HCT116 (cell line): ENCODE results near the gene ATF6B. TPM values are rescaled to one million over a fixed set of nuclear protein-coding genes. Genes with fewer than 3 reads are reported as not detected.
A peak's percentile ranks its signal among the peaks of the same experiment; 100 is the strongest.

Experiments
- ATAC-seq: fragments of 200-7000 bp; cut with Tn5 transposase; 2 replicates; pipeline ENCODE4 v1.9.1; 2020; ENCODE audit warnings: mild to moderate bottlenecking, moderate library complexity
- BruUV-seq: library from RNA; stranded (reverse); fragments of 400-500 nt; replicated peaks from 2 replicates; lab custom pipeline; 2021; lab: Mats Ljungman, UMichigan
- CTCF ChIA-PET: fragments of 300-600 bp; sonication (Branson Sonifier 250); formaldehyde crosslinking; loops from one replicate; lab custom pipeline; 2021; ENCODE audit warnings: antibody characterized with exemption; lab: Charles Lee
- POLR2A ChIA-PET: fragments of 300-600, 350-600 bp; sonication (Branson Sonifier 250); formaldehyde crosslinking; loops from one replicate; lab custom pipeline; 2021; ENCODE audit warnings: antibody characterized with exemption; lab: Charles Lee
- RAD21 ChIA-PET, 2 experiments: fragments of 300-600 bp; sonication (Branson Sonifier 250); formaldehyde crosslinking; loops; one replicate each; lab custom pipeline; 2023; ENCODE audit warnings: low total read pairs in 2 of 2; ENCODE audit not compliant: uncharacterized antibody in 2 of 2, unreplicated experiment in 2 of 2, low non-redundant PET in 1 of 2; lab: Charles Lee
- DNase-seq: peaks from one replicate; pipeline ENCODE4 v3.0.0-alpha.2; 2010; ENCODE audit warnings: low read depth, low spot score
- H2AFZ ChIP-seq: fragments of 200-600 bp; shearing (Covaris generic), sonication (generic); 2 replicates; pipeline ENCODE4 v1.6.1; 2017; ENCODE audit warnings: low read depth, mixed run types, mixed read lengths, antibody characterized with exemption, low read length; ENCODE audit not compliant: poor library complexity, severe bottlenecking
- H3K27ac ChIP-seq: 2 replicates; pipeline ENCODE4 v1.5.1; 2012; ENCODE audit warnings: low read depth, low read length
- H3K27me3 ChIP-seq: fragments of 200-600 bp; sonication (generic); 2 replicates; pipeline ENCODE4 v1.6.1; 2016; ENCODE audit warnings: mixed run types, low read length, mixed read lengths; ENCODE audit not compliant: insufficient read depth
- H3K36me3 ChIP-seq, 2 experiments: fragments of 200-500 bp in 1 of 2; fragments of 200-600 bp in 1 of 2; sonication (Bioruptor generic) in 1 of 2; sonication (generic) in 1 of 2; 2 replicates each; pipeline versions ENCODE4 v1.5.1 to v1.6.1; 2014 to 2016; ENCODE audit warnings: low read length in 2 of 2, inconsistent platforms in 1 of 2, mixed read lengths in 1 of 2, mixed run types in 1 of 2; ENCODE audit not compliant: insufficient read depth in 2 of 2, control insufficient read depth in 1 of 2
- H3K4me1 ChIP-seq, 2 experiments: fragments of 200-600 bp in 1 of 2; sonication (generic) in 1 of 2; 2 replicates each; pipeline versions ENCODE4 v1.5.1 to v1.6.1; 2012 to 2017; ENCODE audit warnings: low read length in 2 of 2, inconsistent platforms in 1 of 2, mild to moderate bottlenecking in 1 of 2, mixed read lengths in 1 of 2, mixed run types in 1 of 2, moderate library complexity in 1 of 2; ENCODE audit not compliant: insufficient read depth in 2 of 2, control insufficient read depth in 1 of 2
- H3K4me2 ChIP-seq: fragments of 200-600 bp; sonication (generic); 2 replicates; pipeline ENCODE4 v1.6.1; 2017; ENCODE audit warnings: mixed run types, low read length, mixed read lengths
- H3K4me3 ChIP-seq, 2 experiments: fragments of 200-600 bp in 1 of 2; sonication (generic) in 1 of 2; replicated peaks in 1 of 2; 2 replicates each; pipeline ENCODE4 v1.5.1; 2011 to 2016; ENCODE audit warnings: low read length in 2 of 2, control low read depth in 1 of 2, low read depth in 1 of 2, mild to moderate bottlenecking in 1 of 2, mixed read lengths in 1 of 2, mixed run types in 1 of 2
- H3K79me2 ChIP-seq: fragments of 200-600 bp; sonication (generic); 2 replicates; pipeline ENCODE4 v1.6.1; 2017; ENCODE audit warnings: mild to moderate bottlenecking, mixed run types, low read length, moderate library complexity, mixed read lengths; ENCODE audit not compliant: insufficient read depth
- H3K9ac ChIP-seq: fragments of 200-600 bp; sonication (generic); 2 replicates; pipeline ENCODE4 v1.6.1; 2016; ENCODE audit warnings: low read length, mixed read lengths
- H3K9me2 ChIP-seq: fragments of 200-600 bp; sonication (generic), shearing (Covaris generic); 2 replicates; pipeline ENCODE4 v1.6.1; 2017; ENCODE audit warnings: mixed run types, mild to moderate bottlenecking, moderate library complexity; ENCODE audit not compliant: insufficient read depth
- H3K9me3 ChIP-seq, 2 experiments: fragments of 200-500 bp in 1 of 2; fragments of 200-600 bp in 1 of 2; sonication (Bioruptor generic) in 1 of 2; sonication (generic) in 1 of 2; 2 replicates each; pipeline ENCODE4 v1.6.1; 2014 to 2017; ENCODE audit warnings: low read length in 2 of 2, mixed read lengths in 2 of 2, inconsistent platforms in 1 of 2, low read depth in 1 of 2, mild to moderate bottlenecking in 1 of 2, mixed run types in 1 of 2, moderate library complexity in 1 of 2; ENCODE audit not compliant: control insufficient read depth in 1 of 2, insufficient read depth in 1 of 2
- H4K20me1 ChIP-seq: fragments of 200-600 bp; sonication (generic), shearing (Covaris generic); 2 replicates; pipeline ENCODE4 v1.6.1; 2017; ENCODE audit warnings: mixed run types, mild to moderate bottlenecking, moderate library complexity; ENCODE audit not compliant: insufficient read depth
- EGR1 ChIP-seq: IDR thresholded peaks from 2 replicates; pipeline ENCODE4 v1.6.1; 2012; ENCODE audit warnings: low read depth
- ELF1 ChIP-seq: IDR thresholded peaks from 2 replicates; pipeline ENCODE4 v1.6.1; 2012; ENCODE audit warnings: low read depth, borderline replicate concordance
- EZH2phosphoT487 ChIP-seq: fragments of 200-600 bp; IDR thresholded peaks from 2 replicates; pipeline ENCODE4 v1.6.1; 2018; ENCODE audit warnings: antibody characterized with exemption, borderline replicate concordance
- JUND ChIP-seq: IDR thresholded peaks from 2 replicates; pipeline ENCODE4 v1.6.1; 2012
- POLR2A ChIP-seq: IDR thresholded peaks from 2 replicates; pipeline ENCODE4 v1.7.0; 2011; ENCODE audit warnings: borderline replicate concordance; ENCODE audit not compliant: insufficient read depth, insufficient read length; ENCODE audit errors: extremely low read depth
- POLR2AphosphoS5 ChIP-seq: IDR thresholded peaks from 2 replicates; pipeline ENCODE4 v1.6.1; 2011; ENCODE audit warnings: mild to moderate bottlenecking, low read depth, low read length, moderate library complexity
- RAD21 ChIP-seq: IDR thresholded peaks from 2 replicates; pipeline ENCODE4 v1.6.1; 2012; ENCODE audit warnings: low read depth, mild to moderate bottlenecking
- SP1 ChIP-seq: IDR thresholded peaks from 2 replicates; pipeline ENCODE4 v1.6.1; 2012; ENCODE audit warnings: low read depth
- TCF7L2 ChIP-seq: IDR thresholded peaks from 2 replicates; pipeline ENCODE4 v1.7.0; 2011; ENCODE audit warnings: borderline replicate concordance, inconsistent platforms; ENCODE audit not compliant: insufficient read depth, insufficient read length; ENCODE audit errors: extremely low read depth
- ZFX ChIP-seq: fragments of 450-650 bp; IDR thresholded peaks from 2 replicates; pipeline ENCODE4 v1.6.1; 2017
- ZNF274 ChIP-seq: fragments of 200-500 bp; sonication (Bioruptor generic); IDR thresholded peaks from 2 replicates; pipeline ENCODE4 v1.6.1; 2014; ENCODE audit warnings: mild to moderate bottlenecking, low read depth, low read length, inconsistent platforms
- intact Hi-C: fragments of 100-400 bp; cut with micrococcal nuclease; formaldehyde crosslinking; loops from 2 replicates; pipeline ENCODE4 v1.10.0; 2022
- total RNA-seq: library from RNA; stranded (reverse); gene quantifications from one replicate; pipeline ENCODE4 v1.2.1, GENCODE V29; 2021; ENCODE audit not compliant: unreplicated experiment
- TF ChIP-seq, protein P1 (sequence below): IDR thresholded peaks from 2 replicates; pipeline ENCODE4 v1.6.1; 2012; ENCODE audit warnings: low read depth
- TF ChIP-seq, protein P2 (sequence below): IDR thresholded peaks from 2 replicates; pipeline ENCODE4 v1.6.1; 2012
- TF ChIP-seq, protein P3 (sequence below), 3 experiments: fragments of 200-600 bp in 1 of 3; sonication (generic) in 1 of 3; IDR thresholded peaks in 2 of 3; conservative IDR thresholded peaks in 1 of 3; 2 replicates each; pipeline ENCODE4 v1.5.1; 2012 to 2017; ENCODE audit warnings: low read depth in 2 of 3, low read length in 2 of 3, antibody characterized with exemption in 1 of 3, borderline replicate concordance in 1 of 3, control low read depth in 1 of 3, mild to moderate bottlenecking in 1 of 3, mixed read lengths in 1 of 3, mixed run types in 1 of 3, moderate library complexity in 1 of 3; ENCODE audit not compliant: insufficient read depth in 1 of 3

The ATF6B gene
- total RNA-seq, 1 experiment from 2014 or later = 63.9 TPM

DNA sequence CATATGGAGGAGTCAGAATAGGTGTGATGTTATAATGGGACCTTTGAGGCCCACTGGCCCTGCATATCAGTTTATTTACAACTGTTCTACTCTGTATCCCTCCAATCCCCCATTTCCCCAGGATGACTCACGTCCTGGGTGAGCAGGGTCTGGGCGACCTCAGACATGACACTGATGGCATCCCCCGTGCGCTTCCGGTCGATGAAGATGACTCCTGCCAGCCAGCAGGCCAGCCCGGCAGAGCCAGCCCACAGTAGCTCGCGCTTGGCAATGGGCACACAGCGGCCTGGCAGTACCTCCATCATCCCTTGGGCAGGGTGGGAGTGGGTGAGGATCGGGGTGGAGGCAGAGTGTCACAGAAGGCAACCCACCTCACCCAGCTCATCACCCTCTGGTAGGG, 42.2 kb upstream of the ATF6B start (continued):
- TF ChIP-seq, protein P1, sequence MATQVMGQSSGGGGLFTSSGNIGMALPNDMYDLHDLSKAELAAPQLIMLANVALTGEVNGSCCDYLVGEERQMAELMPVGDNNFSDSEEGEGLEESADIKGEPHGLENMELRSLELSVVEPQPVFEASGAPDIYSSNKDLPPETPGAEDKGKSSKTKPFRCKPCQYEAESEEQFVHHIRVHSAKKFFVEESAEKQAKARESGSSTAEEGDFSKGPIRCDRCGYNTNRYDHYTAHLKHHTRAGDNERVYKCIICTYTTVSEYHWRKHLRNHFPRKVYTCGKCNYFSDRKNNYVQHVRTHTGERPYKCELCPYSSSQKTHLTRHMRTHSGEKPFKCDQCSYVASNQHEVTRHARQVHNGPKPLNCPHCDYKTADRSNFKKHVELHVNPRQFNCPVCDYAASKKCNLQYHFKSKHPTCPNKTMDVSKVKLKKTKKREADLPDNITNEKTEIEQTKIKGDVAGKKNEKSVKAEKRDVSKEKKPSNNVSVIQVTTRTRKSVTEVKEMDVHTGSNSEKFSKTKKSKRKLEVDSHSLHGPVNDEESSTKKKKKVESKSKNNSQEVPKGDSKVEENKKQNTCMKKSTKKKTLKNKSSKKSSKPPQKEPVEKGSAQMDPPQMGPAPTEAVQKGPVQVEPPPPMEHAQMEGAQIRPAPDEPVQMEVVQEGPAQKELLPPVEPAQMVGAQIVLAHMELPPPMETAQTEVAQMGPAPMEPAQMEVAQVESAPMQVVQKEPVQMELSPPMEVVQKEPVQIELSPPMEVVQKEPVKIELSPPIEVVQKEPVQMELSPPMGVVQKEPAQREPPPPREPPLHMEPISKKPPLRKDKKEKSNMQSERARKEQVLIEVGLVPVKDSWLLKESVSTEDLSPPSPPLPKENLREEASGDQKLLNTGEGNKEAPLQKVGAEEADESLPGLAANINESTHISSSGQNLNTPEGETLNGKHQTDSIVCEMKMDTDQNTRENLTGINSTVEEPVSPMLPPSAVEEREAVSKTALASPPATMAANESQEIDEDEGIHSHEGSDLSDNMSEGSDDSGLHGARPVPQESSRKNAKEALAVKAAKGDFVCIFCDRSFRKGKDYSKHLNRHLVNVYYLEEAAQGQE = no peak
- TF ChIP-seq ZNF274 (no peak), ELF1 (no peak)
- TF ChIP-seq, protein P2, sequence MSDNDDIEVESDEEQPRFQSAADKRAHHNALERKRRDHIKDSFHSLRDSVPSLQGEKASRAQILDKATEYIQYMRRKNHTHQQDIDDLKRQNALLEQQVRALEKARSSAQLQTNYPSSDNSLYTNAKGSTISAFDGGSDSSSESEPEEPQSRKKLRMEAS = no peak

DNA sequence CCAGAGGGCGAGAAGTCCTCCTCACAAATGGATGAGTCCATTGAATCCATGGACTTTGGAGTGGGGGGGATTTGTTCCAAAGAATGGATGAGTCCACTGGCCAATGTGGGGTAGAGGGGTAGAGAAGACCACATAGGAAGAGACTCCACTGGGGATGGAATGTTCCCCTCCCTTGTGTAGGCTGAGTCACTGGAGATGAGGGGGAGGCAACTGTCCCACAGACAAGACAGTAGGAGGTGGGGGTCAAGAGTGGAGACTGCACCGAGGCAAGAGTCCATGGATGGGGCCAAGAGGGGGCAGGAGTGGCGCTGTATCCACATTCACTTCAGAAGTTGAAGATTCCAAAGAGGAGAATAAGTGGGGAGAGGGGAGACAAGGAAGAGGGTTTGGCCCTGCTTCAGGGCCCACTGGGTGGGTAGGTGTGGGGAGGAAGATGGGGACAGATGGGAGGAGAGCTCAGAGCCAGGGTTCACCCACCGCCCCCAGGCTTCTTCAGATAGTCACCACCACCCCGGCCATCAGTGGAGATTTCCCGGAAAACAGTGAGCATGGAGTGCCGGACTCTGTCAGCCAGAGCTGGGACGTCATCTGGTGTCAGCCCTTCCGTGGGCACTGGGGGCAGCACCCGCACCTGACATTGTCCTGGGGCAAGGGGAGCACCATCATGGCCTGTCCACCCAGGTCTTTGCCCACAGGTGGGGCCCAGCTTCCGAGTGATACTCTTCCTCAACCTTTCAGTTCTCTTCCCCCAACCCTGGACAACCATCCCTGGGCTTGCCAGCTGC, 41.0 kb upstream of the ATF6B start:
- no peak overlapping the region for H2AFZ ChIP-seq
- H3K9me2 ChIP-seq = no peaks in the 10 kb centered on the region
- ATAC-seq = peak; percentile 51
- H3K27me3 ChIP-seq = no peaks in the 10 kb centered on the region
- no peaks in the 10 kb centered on the region; the same call in 1 of the 2 replicates for H3K79me2 ChIP-seq
- ChIA-PET POLR2A (no interaction called here), CTCF (no interaction called here), RAD21 (no interaction called here)
- H3K4me3 ChIP-seq = no peak overlapping the region
- intact Hi-C loops = no loop called here
- no peak overlapping the region for H3K9ac ChIP-seq
- H4K20me1 ChIP-seq = no peaks in the 10 kb centered on the region
- no peak for DNase-seq
- H3K9me3 ChIP-seq = no peaks in the 10 kb centered on the region
- H3K4me1 ChIP-seq = peaks cover 3 to 13% of the 10 kb centered on the region in 2 experiments; a peak in 3 of 4 replicates
- no peak overlapping the region for H3K4me2 ChIP-seq
- BruUV-seq = no TSS peak
- no peak overlapping the region for H3K27ac ChIP-seq
- peaks cover 4 to 15% of the 10 kb centered on the region in 2 experiments; a peak in 3 of 4 replicates for H3K36me3 ChIP-seq
- no peak for TF ChIP-seq EGR1
- no peak for TF ChIP-seq TCF7L2
- TF ChIP-seq ZNF274 = no peak
- no peak for TF ChIP-seq ZFX
- no peak for TF ChIP-seq SP1
- TF ChIP-seq RAD21 = no peak
- TF ChIP-seq POLR2AphosphoS5 = peak; percentile 42
- no peak for TF ChIP-seq POLR2A
- TF ChIP-seq, protein P3, sequence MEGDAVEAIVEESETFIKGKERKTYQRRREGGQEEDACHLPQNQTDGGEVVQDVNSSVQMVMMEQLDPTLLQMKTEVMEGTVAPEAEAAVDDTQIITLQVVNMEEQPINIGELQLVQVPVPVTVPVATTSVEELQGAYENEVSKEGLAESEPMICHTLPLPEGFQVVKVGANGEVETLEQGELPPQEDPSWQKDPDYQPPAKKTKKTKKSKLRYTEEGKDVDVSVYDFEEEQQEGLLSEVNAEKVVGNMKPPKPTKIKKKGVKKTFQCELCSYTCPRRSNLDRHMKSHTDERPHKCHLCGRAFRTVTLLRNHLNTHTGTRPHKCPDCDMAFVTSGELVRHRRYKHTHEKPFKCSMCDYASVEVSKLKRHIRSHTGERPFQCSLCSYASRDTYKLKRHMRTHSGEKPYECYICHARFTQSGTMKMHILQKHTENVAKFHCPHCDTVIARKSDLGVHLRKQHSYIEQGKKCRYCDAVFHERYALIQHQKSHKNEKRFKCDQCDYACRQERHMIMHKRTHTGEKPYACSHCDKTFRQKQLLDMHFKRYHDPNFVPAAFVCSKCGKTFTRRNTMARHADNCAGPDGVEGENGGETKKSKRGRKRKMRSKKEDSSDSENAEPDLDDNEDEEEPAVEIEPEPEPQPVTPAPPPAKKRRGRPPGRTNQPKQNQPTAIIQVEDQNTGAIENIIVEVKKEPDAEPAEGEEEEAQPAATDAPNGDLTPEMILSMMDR (IDR thresholded peaks at IDR 0.05 in 2 of 3, conservative IDR thresholded peaks at IDR 0.05 in 1 of 3; ENCODE audit: borderline replicate concordance in 1 of 3, insufficient read depth in 1 of 3, low read depth in 2 of 3, low read length in 2 of 3) = peak in 2 of 3 experiments; percentile 8 to 37; a peak in 2 of 6 replicates
- TF ChIP-seq ELF1 = no peak
- TF ChIP-seq EZH2phosphoT487 = no peak
- no peak for TF ChIP-seq JUND
- TF ChIP-seq, protein P2 = no peak
